Endothelial cell of umbilical vein (primary cell): ENCODE measurements around the gene GALNT1. TPM values are rescaled to one million over a fixed set of nuclear protein-coding genes. Genes with fewer than 3 reads are reported as not detected.

Experiments used
- BruUV-seq: library from RNA; stranded (reverse); fragments of 400-500 nt; replicated peaks from 2 replicates; lab custom pipeline; 2021; lab: Mats Ljungman, UMichigan
- CTCF ChIA-PET: fragments of 300-600, 350-600 bp; sonication (Branson Sonifier 250); formaldehyde crosslinking; loops from one replicate; lab custom pipeline; 2021; ENCODE audit warnings: antibody characterized with exemption, inconsistent platforms; lab: Charles Lee
- POLR2A ChIA-PET: fragments of 300-600, 350-600 bp; sonication (Branson Sonifier 250); formaldehyde crosslinking; loops from one replicate; lab custom pipeline; 2021; ENCODE audit warnings: antibody characterized with exemption, inconsistent platforms; lab: Charles Lee
- DNase-seq: peaks from one replicate; pipeline ENCODE4 v3.0.0-alpha.2; 2011; ENCODE audit warnings: low read depth, low spot score
- FAIRE-seq: peaks from 2 replicates; lab custom pipeline; 2011; peaks lifted over from hg19 to GRCh38; lab: Jason Lieb, UNC
- H2AFZ ChIP-seq: 2 replicates; pipeline ENCODE4 v1.6.0; 2012; ENCODE audit warnings: low read depth, low read length, control low read depth, inconsistent platforms
- H3K27ac ChIP-seq: 2 replicates; pipeline ENCODE4 v1.5.1; 2011; ENCODE audit warnings: low read depth, mild to moderate bottlenecking, control low read depth, low read length, moderate library complexity; ENCODE audit not compliant: insufficient read depth
- H3K27me3 ChIP-seq, 2 experiments: 2 replicates each; pipeline versions ENCODE4 v1.6.0 to v1.6.1; 2011; ENCODE audit warnings: low read length in 2 of 2, mixed read lengths in 1 of 2; ENCODE audit not compliant: control insufficient read depth in 2 of 2, insufficient read depth in 2 of 2
- H3K36me3 ChIP-seq, 2 experiments: 2 replicates in 1 of 2; 3 replicates in 1 of 2; pipeline ENCODE4 v1.5.1; 2011; ENCODE audit warnings: low read length in 2 of 2, mild to moderate bottlenecking in 1 of 2, moderate library complexity in 1 of 2; ENCODE audit not compliant: control insufficient read depth in 2 of 2, insufficient read depth in 2 of 2; ENCODE audit errors: extremely low read depth in 1 of 2
- H3K4me1 ChIP-seq: 3 replicates; pipeline ENCODE4 v1.5.1; 2011; ENCODE audit warnings: mild to moderate bottlenecking, low read length; ENCODE audit not compliant: control insufficient read depth, insufficient read depth; ENCODE audit errors: extremely low read depth
- H3K4me2 ChIP-seq: 2 replicates; pipeline ENCODE4 v1.6.1; 2011; ENCODE audit warnings: low read length, control low read depth, mixed read lengths; ENCODE audit not compliant: insufficient read depth
- H3K4me3 ChIP-seq, 3 experiments: fragments of 200-600 bp in 1 of 3; sonication (generic), shearing (Covaris generic) in 1 of 3; replicated peaks in 1 of 3; 2 replicates each; pipeline ENCODE4 v1.5.1; 2011 to 2016; ENCODE audit warnings: control low read depth in 3 of 3, low read length in 3 of 3, mild to moderate bottlenecking in 2 of 3, inconsistent platforms in 1 of 3, low read depth in 1 of 3, moderate library complexity in 1 of 3; ENCODE audit not compliant: insufficient read depth in 1 of 3
- H3K79me2 ChIP-seq: 2 replicates; pipeline ENCODE4 v1.6.0; 2012; ENCODE audit warnings: low read length, inconsistent platforms; ENCODE audit not compliant: control insufficient read depth, insufficient read depth
- H3K9ac ChIP-seq: replicated peaks from 2 replicates; pipeline ENCODE3; 2011; ENCODE audit warnings: low read length, control low read depth; ENCODE audit not compliant: insufficient read depth; ENCODE audit errors: extremely low read depth
- H3K9me1 ChIP-seq: replicated peaks from 3 replicates; pipeline ENCODE4 v1.6.0; 2011; ENCODE audit warnings: mild to moderate bottlenecking, low read length; ENCODE audit not compliant: control insufficient read depth, insufficient read depth; ENCODE audit errors: extremely low read depth
- H3K9me3 ChIP-seq: replicated peaks from 2 replicates; pipeline ENCODE4 v1.5.1; 2012; ENCODE audit warnings: low read length, inconsistent platforms; ENCODE audit not compliant: control insufficient read depth, insufficient read depth
- H4K20me1 ChIP-seq: replicated peaks from 2 replicates; pipeline ENCODE3; 2011; ENCODE audit warnings: mild to moderate bottlenecking, low read length; ENCODE audit not compliant: control insufficient read depth, insufficient read depth; ENCODE audit errors: extremely low read depth
- EZH2 ChIP-seq: IDR thresholded peaks from 2 replicates; pipeline ENCODE4 v1.6.1; 2012; ENCODE audit warnings: borderline replicate concordance, low read depth, mild to moderate bottlenecking, moderate library complexity, low read length, inconsistent platforms; ENCODE audit not compliant: severe bottlenecking
- FOS ChIP-seq: IDR thresholded peaks from 2 replicates; pipeline ENCODE4 v1.6.1; 2011; ENCODE audit warnings: mild to moderate bottlenecking, low read length, moderate library complexity, borderline replicate concordance; ENCODE audit not compliant: insufficient read depth
- GATA2 ChIP-seq: IDR thresholded peaks from 2 replicates; pipeline ENCODE4 v1.7.0; 2011; ENCODE audit warnings: low read depth, mild to moderate bottlenecking, moderate library complexity, mixed read lengths, low read length; ENCODE audit not compliant: insufficient read length, insufficient read depth
- JUN ChIP-seq: IDR thresholded peaks from 2 replicates; pipeline ENCODE4 v1.6.1; 2011; ENCODE audit warnings: borderline replicate concordance, low read depth; ENCODE audit not compliant: insufficient read length, insufficient read depth
- MYC ChIP-seq: IDR thresholded peaks from one replicate; pipeline ENCODE4 v1.6.1; 2011; ENCODE audit warnings: mild to moderate bottlenecking, low read depth, low read length
- POLR2A ChIP-seq: IDR thresholded peaks from 2 replicates; pipeline ENCODE4 v1.6.1; 2012; ENCODE audit warnings: low read depth, mild to moderate bottlenecking, control low read depth, low read length
- POLR2AphosphoS5 ChIP-seq: IDR thresholded peaks from 2 replicates; pipeline ENCODE4 v1.6.1; 2012; ENCODE audit warnings: low read depth, mild to moderate bottlenecking, control low read depth, low read length, moderate library complexity; ENCODE audit not compliant: insufficient read depth
- dilution Hi-C: fragments of 300-500 bp; cut with MboI; formaldehyde crosslinking; loops from one replicate; pipeline ENCODE4 v1.15.0; 2019; ENCODE audit warnings: low sequenced_read_pairs; ENCODE audit not compliant: extremely low pct_ligation_motif_present
- intact Hi-C: fragments of 100-400 bp; cut with micrococcal nuclease; formaldehyde crosslinking; loops from one replicate; pipeline ENCODE4 v1.10.0; 2022
- polyA plus RNA-seq, 4 experiments: library from polyadenylated mRNA; depleted of rRNA in 3 of 4; stranded (reverse) in 3 of 4; unstranded in 1 of 4; fragments of >200 nt; gene quantifications; 2 replicates each; pipeline versions ENCODE4 v1.2.1 to v1.2.3, GENCODE V29; 2011 to 2012; ENCODE audit warnings: missing spikeins in 1 of 4
- total RNA-seq: library from RNA; stranded (reverse); gene quantifications from 2 replicates; pipeline ENCODE4 v1.2.3, GENCODE V29; 2021
- TF ChIP-seq, protein P1 (sequence below), 2 donors: IDR thresholded peaks; 1 replicate in 1 of 2; 2 replicates in 1 of 2; pipeline ENCODE4 v1.5.1; 2011; ENCODE audit warnings: low read length in 2 of 2, mild to moderate bottlenecking in 2 of 2, moderate library complexity in 2 of 2, control low read depth in 1 of 2, inconsistent platforms in 1 of 2, low read depth in 1 of 2; ENCODE audit not compliant: insufficient read depth in 1 of 2; ENCODE audit errors: extremely low read depth in 1 of 2
- TF ChIP-seq, protein P2 (sequence below): IDR thresholded peaks from 2 replicates; pipeline ENCODE4 v1.6.1; 2011; ENCODE audit not compliant: insufficient read depth, insufficient read length

The GALNT1 gene
- total and polyA plus RNA-seq, 2 donors (not counting 3 experiments of a cell fraction or from before 2014, with no cell fraction given): 89.9 to 360 TPM

DNA sequence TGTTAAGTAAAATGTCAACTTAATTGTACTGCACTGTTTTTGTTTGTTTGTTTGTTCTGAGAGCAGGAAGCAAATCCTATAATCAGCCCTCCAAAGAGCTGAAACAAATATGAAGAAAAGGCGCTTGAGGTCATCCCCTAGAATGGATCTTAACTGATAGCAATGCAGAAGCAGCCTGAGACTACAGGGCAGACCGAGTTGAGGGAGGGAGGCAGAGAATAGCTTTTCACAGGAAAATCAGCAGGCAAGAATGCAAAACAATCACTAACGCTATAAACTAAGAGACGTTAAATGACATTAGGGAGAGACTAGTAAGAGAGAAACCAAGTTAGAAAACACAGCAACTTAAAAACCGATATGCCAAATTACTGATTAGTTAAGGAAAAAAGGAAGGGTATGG lies 37.2 kb downstream of the GALNT1 start:
- no TSS peak for BruUV-seq
- no peaks in the 10 kb centered on the region for H3K36me3 ChIP-seq
- TF ChIP-seq POLR2AphosphoS5 (no peak), FOS (no peak), GATA2 (no peak), MYC (no peak), EZH2 (no peak), JUN (no peak), POLR2A (no peak)
- TF ChIP-seq, protein P1, sequence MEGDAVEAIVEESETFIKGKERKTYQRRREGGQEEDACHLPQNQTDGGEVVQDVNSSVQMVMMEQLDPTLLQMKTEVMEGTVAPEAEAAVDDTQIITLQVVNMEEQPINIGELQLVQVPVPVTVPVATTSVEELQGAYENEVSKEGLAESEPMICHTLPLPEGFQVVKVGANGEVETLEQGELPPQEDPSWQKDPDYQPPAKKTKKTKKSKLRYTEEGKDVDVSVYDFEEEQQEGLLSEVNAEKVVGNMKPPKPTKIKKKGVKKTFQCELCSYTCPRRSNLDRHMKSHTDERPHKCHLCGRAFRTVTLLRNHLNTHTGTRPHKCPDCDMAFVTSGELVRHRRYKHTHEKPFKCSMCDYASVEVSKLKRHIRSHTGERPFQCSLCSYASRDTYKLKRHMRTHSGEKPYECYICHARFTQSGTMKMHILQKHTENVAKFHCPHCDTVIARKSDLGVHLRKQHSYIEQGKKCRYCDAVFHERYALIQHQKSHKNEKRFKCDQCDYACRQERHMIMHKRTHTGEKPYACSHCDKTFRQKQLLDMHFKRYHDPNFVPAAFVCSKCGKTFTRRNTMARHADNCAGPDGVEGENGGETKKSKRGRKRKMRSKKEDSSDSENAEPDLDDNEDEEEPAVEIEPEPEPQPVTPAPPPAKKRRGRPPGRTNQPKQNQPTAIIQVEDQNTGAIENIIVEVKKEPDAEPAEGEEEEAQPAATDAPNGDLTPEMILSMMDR (IDR thresholded peaks at IDR 0.05; ENCODE audit: extremely low read depth in 1 of 2, insufficient read depth in 1 of 2, low read depth in 1 of 2, low read length in 2 of 2): no peak
- TF ChIP-seq, protein P2, sequence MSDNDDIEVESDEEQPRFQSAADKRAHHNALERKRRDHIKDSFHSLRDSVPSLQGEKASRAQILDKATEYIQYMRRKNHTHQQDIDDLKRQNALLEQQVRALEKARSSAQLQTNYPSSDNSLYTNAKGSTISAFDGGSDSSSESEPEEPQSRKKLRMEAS: no peak
- POLR2A ChIA-PET: no interaction called here
- intact Hi-C loops (loop anchor here (10.0 kb wide), 1 partner anchor 544 kb away; no protein-coding TSS in a partner anchor), dilution Hi-C loops (no loop called here)
- FAIRE-seq: no peak
- no peaks in the 10 kb centered on the region for H3K9me1 ChIP-seq
- peak overlapping the region; percentile 24 for H3K9ac ChIP-seq
- no peak overlapping the region for H3K4me3 ChIP-seq
- peaks cover 82% of the 10 kb centered on the region for H3K4me1 ChIP-seq
- peak overlapping the region; percentile 70 for H3K4me2 ChIP-seq
- peaks cover 93% of the 10 kb centered on the region for H3K79me2 ChIP-seq
- CTCF ChIA-PET: interaction anchor here (0.8 to 1.6 kb wide), 4 partner anchors 10 to 232 kb away, joined by 3 read pairs; no protein-coding TSS in a partner anchor
- peak; percentile 59 for DNase-seq
- H3K27ac ChIP-seq: peak overlapping the region; percentile 35
- peaks cover 1% of the 10 kb centered on the region for H4K20me1 ChIP-seq
- H3K9me3 ChIP-seq: no peaks in the 10 kb centered on the region
- H3K27me3 ChIP-seq: no peaks in the 10 kb centered on the region
- no peak overlapping the region for H2AFZ ChIP-seq
